Dermis microvascular lymphatic vessel endothelial cell (primary cell): Measurements from ENCODE around the gene CFAP54. TPM values are rescaled to one million over a fixed set of nuclear protein-coding genes. Genes with fewer than 3 reads are reported as not detected.
"Not testable (repeated sequence)": the region's sequence is repeated elsewhere in the genome, so short reads cannot be mapped to it uniquely, and the experiment has no call there.

Experiments used
- DNase-seq, 2 donors: peaks; one replicate each; pipeline versions ENCODE4 v3.0.0 to v3.0.0-alpha.2; 2010; ENCODE audit warnings: low read depth in 2 of 2
- total RNA-seq: library from RNA; depleted of rRNA; stranded (reverse); fragments of >200 nt; gene quantifications from 2 replicates; pipeline ENCODE4 v1.2.1, GENCODE V29; 2014

Gene CFAP54
- total RNA-seq, 1 donor from 2014 or later = 6.2 TPM

- DNase-seq = no peak
Measured at GRCh38 chr12:96606134-96606533, 116.8 kb downstream of the CFAP54 start.

GRCh38 chr12:96606644-96607043 lies 117.3 kb downstream of the CFAP54 start:
- no peak for DNase-seq

GRCh38 chr12:96617178-96617577 lies 127.8 kb downstream of the CFAP54 start:
- no peak for DNase-seq

GRCh38 chr12:96623155-96623554 lies 133.8 kb downstream of the CFAP54 start:
- DNase-seq = no peak

- no peak for DNase-seq
Measured at GRCh38 chr12:96623656-96624217, 134.4 kb downstream of the CFAP54 start.

GRCh38 chr12:96635844-96636243 lies 146.5 kb downstream of the CFAP54 start:
- DNase-seq = no peak

- DNase-seq = no peak
Measured at GRCh38 chr12:96636895-96637294, 147.5 kb downstream of the CFAP54 start.

GRCh38 chr12:96648923-96649322 lies 159.5 kb downstream of the CFAP54 start:
- no peak for DNase-seq

- DNase-seq = no peak
Measured at GRCh38 chr12:96652870-96653269, 163.5 kb downstream of the CFAP54 start.

- no peak for DNase-seq
Measured at GRCh38 chr12:96658075-96658474, 168.7 kb downstream of the CFAP54 start.

GRCh38 chr12:96669786-96670185 lies 180.4 kb downstream of the CFAP54 start:
- DNase-seq = peak in 1 of 2 donors; percentile 34

- DNase-seq = no peak
Measured at GRCh38 chr12:96670334-96670899, 181.0 kb downstream of the CFAP54 start.

- not testable (repeated sequence) for DNase-seq
Measured at GRCh38 chr12:96675519-96675918, 186.1 kb downstream of the CFAP54 start.

GRCh38 chr12:96677363-96677762 lies 188.0 kb downstream of the CFAP54 start:
- DNase-seq = no peak

GRCh38 chr12:96687719-96688118 lies 198.3 kb downstream of the CFAP54 start:
- peak in 1 of 2 donors; percentile 88 for DNase-seq

GRCh38 chr12:96698521-96698920 lies 209.1 kb downstream of the CFAP54 start:
- no peak for DNase-seq

GRCh38 chr12:96698965-96699364 lies 209.6 kb downstream of the CFAP54 start:
- no peak for DNase-seq

GRCh38 chr12:96701856-96702255 lies 212.5 kb downstream of the CFAP54 start:
- no peak for DNase-seq

GRCh38 chr12:96710127-96710745 lies 220.9 kb downstream of the CFAP54 start:
- no peak for DNase-seq

- no peak for DNase-seq
Measured at GRCh38 chr12:96711364-96711763, 222.0 kb downstream of the CFAP54 start.

- DNase-seq = no peak
Measured at GRCh38 chr12:96714199-96714598, 224.8 kb downstream of the CFAP54 start.

- DNase-seq = peak; percentile 47 to 54
Measured at GRCh38 chr12:96719660-96720362, 230.4 kb downstream of the CFAP54 start.

- DNase-seq = peak; percentile 3 to 38
Measured at GRCh38 chr12:96720363-96720705, 231.0 kb downstream of the CFAP54 start.
